CD4-positive, alpha-beta T cell treated with Interleukin-17A for 4 hours (primary cell): ENCODE measurements around the gene HPCA.
"Not testable (repeated sequence)": the region's sequence is repeated elsewhere in the genome, so short reads cannot be mapped to it uniquely, and the experiment has no call there.

Experiments
- DNase-seq: peaks from one replicate; pipeline ENCODE4 v3.0.0-alpha.2; 2020; ENCODE audit warnings: mixed read lengths

HPCA gene

DNA sequence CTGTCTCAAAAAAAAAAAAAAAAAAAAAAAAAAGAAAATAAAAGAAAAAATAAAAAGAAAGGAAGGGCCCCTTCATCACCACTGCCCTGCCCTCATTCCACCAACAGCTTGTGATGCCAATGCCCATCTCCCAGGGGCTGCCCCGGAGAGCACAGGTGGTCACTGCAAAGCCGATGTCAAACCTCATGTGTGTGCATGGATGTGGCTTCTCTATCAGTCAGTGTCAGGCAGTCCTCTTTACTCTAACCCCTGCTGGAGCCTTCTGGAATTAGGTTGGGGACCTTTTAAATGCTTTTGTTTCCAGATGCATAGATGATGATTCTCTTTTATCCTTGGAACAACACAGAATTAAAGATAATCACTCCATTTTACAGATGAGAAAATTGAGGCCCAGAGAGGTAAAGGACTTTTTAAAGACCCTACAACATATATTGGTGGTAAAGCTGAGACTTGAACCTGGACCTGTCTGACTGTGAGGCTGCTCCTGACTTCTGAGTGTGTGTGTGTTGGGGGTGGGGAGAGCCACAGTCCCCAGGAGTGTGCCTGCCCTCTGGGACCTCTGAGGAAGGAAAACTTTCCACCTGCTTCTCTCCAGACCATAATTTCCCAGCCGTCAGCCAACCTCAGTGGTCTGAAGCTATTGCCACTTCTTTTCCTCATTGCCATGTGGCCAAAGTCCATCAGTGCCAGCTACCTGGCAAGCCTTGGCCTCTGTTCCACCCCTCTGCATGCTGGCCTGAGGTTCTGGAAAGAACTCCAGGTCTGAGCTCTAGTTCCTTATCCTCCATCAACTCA lies 17.9 kb downstream of the HPCA start:
- no peak for DNase-seq

DNA sequence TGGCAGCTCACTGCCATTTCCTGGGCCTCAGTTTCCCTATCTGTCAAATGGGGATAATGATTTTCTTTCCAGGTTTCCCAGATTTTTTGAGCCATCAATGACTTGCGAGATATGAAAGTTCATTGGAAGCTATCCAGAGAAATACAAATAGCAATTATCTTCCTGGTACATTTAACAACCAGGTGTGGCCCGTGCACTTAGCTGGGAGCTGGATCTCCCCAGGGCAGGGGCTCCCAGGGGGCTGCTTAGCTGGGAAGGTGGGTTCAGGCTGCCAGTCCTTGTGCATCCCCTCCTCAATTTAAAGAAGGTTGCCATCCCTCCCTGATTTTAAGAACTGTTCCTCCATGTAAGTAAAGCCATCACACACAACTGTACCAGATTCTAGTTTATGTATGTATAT lies 18.5 kb downstream of the HPCA start:
- DNase-seq = no peak

DNA sequence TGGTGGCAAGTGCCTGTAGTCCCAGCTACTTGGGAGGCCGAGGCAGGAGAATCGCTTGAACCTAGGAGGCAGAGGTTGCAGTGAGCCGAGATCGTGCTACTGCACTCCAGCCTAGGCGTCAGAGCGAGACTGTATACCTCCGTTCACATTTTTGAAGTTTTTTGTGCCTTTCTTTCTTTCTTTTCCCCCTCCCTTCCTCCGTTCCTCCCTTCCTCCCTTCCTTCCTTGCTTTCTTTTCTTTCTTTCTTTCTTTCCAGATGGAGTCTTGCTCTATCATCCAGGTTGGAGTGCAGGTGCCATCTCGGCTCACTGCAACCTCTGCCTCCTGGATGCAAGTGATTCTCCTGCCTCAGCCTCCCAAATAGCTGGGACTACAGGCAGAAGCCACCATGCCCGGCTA lies 19.3 kb downstream of the HPCA start:
- not testable (repeated sequence) for DNase-seq

DNA sequence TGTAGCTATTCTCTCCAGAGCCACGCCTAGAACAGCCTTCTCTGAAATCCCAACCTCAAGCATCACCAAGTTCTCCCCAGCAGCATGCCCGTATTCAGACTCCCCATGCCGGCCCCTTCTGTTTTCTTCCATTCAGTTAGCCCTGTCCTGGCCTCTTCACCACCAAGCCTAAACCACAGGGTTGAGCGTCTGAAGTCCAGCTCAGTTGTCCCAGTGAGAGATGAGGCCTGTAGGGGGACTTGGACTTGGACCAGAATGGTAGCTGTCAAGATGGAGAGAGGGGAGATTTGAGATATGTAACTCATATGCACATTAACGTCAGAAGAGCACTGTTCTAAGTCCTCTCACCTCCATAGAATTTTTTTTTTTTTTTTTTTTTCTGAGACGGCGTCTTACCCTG lies 20.4 kb downstream of the HPCA start:
- DNase-seq = no peak

DNA sequence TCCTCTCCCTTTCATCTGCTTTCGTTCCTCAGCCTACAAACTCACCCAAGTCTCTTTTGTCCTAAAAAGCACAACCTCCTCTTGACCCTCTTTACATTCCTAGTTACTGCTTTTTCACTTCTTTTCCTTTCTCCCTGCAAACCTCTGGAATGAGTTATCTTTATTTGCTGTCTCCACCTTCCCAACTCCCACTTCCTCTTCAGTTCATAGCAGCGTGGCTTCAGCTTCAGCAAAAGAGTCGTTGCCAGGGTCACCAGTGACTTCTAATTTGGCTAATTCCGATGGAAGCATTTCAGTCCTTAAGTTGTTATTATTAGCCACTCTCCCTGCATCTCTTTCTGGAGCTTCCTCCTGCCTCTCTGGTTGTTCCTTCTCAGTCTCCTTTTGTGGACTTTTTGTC lies 21.1 kb downstream of the HPCA start:
- DNase-seq = no peak

DNA sequence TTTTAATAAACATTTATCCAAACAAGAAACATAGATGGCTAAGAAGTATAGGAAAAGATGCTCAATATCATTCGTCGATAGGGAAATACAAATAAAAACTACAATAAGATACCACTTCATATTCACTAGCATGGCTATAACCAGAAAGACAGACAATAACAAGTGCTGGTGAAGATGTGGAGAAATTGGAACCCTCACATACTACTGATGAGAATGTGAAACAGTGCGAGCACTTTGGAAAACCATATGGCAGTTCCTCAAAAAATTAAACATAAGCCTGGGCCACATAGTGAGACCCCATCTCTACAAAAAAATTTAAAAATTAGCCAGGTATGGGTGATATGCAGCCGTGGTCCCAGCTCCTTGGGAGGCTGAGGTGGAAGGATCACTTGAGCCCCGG lies 24.0 kb downstream of the HPCA start:
- DNase-seq = no peak

DNA sequence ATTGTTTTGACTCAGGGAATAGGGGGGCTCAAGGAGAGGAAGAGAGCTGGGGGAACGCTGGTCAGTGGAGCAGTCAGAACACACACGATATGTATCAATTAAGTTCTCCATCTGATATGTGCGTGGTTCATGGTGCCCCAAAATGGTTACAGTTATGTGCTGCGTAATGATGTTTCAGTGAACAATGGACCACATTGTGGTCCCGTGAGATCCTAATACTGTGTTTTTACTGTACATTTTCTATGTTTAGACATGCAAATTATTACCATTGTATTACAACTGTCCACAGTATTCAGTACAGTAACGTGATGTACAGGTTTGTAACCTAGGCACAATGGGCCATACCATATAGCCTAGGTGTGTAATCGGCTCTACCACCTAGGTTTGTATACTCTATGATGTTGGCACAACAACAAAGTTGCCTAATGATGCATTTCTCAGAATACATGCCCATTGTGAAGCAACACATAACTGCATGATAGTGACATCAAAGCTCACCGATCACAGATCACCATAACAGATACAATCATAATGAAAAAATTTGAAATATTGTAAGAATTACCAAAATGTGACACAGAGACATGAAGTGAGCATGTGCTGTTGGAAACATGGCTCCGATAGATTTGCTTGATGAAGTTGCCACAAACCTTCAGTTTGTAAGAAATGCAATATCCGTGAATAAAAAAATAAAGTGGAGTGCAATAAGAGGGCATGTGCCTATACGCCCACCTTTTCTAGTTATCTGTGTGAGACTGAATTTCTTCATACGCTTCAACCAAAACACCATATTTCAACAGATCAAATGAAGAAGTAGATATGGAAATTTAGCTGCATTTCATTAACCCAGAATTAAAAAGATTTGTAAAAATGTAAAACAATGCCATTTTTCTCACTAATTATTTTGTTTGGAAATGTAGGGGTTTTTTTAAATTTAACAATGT lies 29.7 kb downstream of the HPCA start:
- DNase-seq = no peak

DNA sequence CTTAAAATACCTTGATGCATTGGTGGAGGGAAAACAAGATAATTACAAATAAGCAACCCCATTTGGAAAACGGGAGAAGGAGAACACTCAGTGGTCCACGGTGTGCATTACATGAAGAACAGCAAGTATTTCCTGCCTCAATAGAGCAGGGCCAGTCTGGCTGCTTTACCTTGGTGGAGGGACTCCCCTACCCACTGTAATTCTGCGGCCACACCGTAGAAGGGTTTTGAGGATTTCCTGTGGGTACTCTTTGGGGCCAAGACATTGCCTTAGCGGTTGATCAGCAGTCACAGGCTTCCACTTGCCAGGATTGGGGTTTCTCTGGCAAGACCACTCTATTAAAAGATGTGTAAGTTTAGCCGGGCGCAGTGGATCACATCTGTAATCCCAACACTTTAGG lies 31.2 kb downstream of the HPCA start:
- no peak for DNase-seq

DNA sequence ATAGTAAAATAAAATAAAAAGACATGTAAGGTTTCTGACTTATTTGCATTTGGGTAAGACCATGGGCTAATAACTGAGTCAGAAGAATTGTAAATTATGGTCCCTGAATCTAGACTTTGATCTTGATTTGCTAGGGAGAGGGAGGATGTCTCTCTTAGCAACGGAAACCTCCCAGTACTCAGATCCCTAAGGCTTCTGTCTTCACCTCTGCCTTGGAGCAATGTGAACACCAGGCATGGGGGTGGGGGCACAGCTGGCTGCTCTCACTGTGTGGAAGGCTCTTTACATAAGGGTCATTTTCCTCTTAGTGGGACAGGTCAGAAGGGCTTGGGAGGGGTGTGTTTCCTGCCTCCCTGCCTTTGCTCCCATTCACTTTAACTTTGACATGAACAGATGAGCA lies 31.9 kb downstream of the HPCA start:
- no peak for DNase-seq

DNA sequence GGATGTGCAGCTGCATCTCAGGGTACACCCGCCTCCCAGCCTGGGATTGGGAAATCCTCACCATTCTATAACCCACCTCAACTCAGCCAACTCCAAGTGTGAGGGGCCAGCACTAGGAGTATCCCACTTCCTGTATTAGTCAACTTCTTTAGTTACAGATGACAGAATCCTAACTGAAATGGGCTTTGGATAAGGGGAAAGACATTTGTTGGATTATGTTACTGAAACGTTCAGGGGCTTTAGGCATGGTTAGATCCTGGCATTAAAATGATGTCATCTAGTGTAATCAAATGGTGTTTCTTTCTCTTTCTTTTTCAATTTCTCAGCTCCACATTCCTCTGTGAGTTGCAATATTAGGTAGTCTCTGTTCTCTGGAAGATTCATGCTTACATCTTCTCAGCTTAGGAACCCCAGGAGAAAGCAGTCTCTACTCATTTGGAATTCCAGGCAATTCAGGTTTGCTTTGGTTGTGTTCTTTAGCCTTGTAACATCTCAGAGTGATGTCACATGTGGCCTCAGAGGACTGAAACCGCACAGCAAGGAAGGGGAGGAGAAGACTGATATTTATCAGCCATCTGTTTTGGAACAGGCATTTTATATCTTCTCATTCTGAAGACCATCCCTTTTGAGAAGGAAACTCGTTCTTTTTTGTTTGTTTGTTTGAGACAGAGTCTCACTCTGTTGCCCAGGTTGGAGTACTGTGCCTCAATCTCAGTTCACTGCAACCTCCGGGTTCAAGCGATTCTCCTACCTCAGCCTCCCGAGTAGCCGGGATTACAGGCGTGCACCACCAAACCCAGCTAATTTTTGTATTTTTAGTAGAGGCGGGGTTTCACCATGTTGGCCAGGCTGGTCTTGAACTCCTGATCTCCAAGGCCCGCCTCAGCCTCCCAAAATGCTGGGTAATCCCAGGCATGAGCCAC lies 33.8 kb downstream of the HPCA start:
- no peak for DNase-seq

DNA sequence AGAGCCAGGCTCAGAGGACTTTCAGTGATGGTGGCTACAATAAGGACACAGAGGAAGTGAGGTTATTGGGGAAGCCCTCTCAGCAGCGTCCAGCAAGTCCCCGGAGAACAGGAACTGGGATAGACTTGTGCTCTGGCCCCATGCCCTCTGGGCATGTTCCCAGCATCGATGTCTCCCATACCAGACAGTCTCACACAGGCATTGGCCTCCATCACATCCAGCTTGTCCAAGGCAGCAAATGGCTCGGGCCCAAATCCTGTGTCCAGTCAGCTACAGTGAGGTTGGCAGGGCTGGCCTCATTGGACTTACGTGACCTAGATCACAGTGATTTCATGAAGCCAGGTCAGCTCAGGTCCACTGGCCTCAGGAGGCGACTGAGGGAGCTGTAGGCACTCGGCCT lies 34.5 kb downstream of the HPCA start:
- DNase-seq = no peak

DNA sequence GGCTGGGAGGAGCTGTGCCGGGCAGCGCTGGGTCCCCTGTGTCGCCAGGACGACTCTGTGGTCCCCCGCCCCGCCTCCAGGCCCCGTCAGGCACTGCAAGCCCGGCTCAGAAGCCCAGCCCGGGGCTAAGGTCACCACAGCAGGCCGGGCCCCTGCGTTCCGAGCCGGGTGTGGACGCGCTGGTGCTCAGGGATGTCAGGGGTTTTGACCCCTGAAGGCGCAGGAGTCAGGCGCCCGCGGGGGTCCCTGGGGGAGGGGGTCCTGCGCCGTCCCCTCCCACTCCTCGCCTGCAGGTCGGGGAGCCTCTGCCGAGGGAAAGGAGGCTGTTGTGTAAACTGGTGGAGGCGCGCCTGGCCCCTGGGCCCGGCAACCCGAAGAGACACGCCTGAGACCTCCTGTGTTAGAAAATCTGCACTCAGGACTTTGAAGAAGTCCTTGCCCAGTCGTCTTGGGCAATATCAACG lies 38.6 kb downstream of the HPCA start:
- peak; percentile 17 for DNase-seq

DNA sequence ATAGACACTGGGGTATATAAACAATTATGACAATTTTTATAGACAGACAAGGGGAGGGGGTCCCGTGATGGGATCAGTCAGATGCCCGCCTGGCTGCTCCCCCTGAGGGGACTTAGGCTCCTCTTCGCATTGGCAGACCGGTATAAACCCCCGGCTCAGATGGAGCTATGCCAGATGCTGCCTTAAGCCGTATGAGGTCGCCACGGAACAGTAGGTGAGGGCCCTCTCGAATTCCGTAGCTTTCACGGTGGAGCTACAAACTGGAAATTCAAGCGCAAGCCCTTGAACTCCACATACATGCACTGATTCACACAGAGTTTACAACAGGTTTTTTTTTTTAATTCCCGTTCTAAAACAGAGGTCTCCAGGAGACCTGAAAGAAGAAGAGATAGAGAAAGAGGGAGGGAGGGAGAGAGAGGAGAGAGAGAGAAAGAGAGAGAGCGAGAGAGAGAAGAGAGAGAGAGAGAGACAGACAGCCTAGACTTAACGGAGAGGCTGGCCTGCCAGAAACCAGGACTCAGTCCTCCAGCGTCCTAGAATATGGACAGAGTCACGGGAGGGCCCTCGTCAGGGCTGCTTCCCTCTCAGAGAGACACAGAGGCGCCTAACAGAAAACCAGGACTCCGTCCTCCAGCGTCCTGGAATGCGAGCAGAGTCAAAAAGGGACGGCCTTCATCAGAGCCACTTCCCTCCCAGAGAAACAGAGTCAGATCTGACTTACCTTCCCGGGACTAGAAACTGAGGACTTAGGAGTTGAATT lies 39.3 kb downstream of the HPCA start:
- DNase-seq = peak; percentile 39

DNA sequence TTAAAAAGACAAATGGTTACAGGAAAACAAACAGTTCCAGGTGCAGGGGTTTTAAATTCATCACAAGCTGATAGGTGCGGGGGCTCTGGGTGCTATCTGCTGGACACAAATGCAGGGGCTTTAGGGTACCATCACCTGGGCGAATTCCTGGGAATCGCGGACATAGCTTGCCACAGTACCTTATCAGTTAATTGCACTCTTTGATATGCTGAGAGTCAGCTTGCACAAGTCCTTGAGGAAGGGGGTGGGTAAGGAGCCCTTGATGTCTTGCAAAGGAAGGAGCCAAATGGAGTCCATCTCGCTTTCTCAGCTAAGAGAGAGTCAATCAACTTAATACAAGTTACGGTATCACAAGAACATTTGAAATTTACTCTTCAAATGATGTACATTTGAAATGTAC lies 40.3 kb downstream of the HPCA start:
- DNase-seq = no peak

DNA sequence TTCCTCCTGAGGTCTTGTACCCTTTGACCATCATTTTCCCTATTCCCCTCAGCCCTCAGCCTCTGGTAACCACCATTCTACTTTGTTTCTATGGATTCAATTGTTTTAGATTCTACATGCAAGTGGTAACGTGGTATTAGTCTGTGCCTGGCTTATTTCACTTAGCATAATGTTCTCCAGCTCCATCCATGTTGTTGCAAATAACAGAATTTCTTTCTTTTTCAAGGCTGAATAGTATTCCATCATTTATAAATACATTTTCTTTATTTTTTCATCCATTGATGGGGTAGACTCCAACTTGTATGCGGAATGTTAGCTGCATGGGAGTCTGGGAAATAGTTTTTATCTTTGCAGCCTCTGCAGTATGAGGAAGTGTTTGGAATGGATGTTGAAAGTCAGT lies 41.1 kb downstream of the HPCA start:
- no peak for DNase-seq

DNA sequence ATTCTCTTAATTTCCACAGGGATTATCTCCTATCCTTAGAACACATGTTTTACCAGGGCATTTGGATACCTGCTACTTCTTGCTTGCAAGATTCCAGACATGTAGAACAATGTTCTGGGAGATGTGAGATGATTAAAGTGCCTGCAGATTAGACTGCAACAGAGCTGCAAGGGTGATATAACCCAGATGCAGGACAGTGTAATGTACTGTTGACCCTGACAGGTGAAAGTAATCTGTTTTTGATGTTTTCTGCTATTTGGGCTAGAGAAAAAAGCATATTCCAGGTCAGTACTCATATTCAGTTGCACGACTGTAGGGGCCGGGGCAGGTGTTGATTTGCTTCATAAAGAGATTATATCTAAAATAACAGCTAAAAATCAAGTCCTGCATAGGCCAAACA lies 42.0 kb downstream of the HPCA start:
- DNase-seq = no peak

DNA sequence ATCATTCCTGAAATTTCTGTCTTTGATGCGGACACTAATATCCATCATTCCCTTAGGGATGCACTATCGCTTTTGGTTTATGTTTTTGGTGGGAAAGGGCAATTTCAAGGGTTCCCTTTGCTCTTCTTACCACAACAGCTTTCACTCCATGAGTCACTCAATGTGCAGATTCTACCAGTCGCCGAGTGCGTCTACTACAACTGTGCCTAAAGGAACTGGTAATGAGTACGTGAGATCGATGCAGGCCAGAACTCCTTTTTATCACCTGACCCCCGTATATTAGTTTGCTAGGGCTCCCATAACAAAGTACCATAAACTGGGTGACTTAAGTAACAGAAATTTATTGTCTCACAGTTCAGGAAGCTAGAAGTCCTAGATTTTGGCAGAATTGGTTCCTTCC lies 42.4 kb downstream of the HPCA start:
- no peak for DNase-seq

DNA sequence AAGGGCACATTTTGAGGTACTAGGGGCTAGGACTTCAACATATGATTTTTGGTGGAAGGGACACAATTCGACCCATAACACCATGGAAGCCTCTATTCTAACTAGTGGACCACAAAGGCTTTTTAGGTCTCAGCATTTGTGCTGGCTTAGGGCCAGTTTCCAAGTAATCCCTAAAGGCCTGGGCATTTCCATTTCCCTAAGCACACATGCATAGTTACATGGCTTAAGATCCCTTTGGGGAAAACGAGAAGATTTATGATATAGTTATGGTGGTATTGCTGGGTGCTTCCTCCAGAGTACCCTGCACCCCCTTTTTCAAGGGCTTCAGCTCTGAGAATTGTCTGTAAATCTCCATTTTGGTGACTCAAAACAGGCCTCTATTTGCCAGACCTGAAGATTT lies 43.1 kb downstream of the HPCA start:
- DNase-seq = no peak

DNA sequence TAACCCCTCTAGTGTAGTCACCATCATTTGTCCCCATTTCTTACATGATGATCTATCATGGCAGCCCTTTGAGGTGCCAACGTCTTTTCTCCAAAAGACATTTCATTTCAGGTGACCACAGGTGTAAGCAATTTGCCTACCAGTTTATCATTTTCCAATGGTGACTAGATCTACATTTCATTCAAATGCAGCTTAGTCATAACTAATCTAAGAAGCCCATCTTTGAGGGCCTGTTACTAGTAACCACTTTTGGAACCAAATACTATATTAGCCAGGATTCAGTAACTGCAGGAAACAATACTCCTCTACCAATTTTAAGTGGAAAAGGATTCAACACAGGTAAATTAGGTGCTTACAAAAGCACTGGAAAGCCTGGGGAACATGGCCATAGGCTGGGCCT lies 45.5 kb downstream of the HPCA start:
- DNase-seq = no peak

DNA sequence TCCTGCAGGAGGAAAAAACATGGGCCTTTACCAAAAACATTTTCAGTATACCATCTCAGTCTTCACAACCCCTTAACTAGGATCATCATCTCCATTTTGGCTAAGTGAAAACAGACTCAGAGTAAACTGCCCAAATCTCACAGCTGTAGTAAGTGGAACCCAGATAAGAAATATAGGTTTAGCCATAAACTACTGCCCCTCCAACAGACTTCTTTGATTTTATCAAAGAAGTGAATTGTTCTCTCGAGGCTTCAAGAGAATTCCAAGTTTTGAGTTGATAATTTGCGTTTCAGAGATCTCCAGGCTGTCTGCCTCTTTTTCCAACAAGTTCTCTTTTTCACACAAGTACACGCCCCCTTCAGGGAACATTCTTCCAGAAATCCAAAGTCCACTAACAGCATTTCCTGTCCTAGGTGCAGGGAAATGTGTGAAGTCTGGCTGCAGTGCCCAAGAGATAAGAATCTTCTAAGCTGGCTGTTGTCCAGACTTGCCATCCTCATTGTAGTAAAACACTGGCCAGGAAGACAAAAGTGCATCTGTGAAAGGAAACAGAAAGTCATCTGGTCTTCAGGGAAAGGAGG lies 47.5 kb downstream of the HPCA start:
- no peak for DNase-seq

DNA sequence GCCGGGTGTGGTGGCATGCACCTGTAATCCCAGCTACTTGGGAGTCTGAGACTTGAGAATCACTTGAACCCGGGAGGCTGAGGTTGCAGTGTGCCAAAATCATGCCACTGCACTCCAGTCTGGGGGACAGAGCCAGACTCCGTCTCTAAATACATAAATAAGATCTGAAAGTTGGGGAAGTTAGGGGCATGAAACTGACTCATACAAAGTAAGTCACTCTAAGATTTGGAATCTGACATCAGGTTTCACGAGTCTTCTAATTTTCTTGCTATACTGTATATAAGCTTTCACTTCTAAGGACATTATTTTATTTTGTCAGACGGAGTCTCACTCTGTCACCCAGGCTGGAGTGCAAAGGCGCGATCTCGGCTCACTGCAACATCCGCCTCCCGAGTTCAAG lies 48.2 kb downstream of the HPCA start:
- no peak for DNase-seq

DNA sequence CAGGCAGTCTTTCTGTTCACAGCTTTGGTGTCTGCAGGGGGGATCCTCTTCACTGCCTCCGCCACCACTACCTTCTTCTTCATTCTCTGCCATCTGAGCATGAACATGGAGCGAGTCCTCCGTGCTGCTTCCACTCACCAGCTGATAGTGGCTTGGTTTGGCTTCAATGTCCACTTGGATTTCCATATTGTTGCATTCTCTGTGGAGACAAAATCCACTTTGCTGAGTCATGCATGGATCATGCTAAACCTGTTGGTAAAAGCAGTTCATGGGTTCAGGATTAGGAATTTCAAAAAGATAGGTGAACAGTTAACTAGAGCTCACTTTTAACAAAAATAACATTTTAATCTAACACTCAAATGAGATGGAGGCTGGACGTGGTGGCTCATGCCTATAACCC lies 50.8 kb downstream of the HPCA start:
- DNase-seq = no peak
